Mucosa of descending colon (tissue), 3 donors: Measurements from ENCODE around the gene WIPF2. TPM values are rescaled to one million over a fixed set of nuclear protein-coding genes. Genes with fewer than 3 reads are reported as not detected.

ENCODE experiments used
- ATAC-seq: fragments of 200-7000 bp; cut with Tn5 transposase; one replicate; pipeline ENCODE4 v1.9.1; 2020; ENCODE audit warnings: mild to moderate bottlenecking, moderate library complexity
- DNase-seq, 3 donors: peaks; one replicate each; pipeline ENCODE4 v3.0.0-alpha.2; 2020
- H3K36me3 ChIP-seq: fragments of 200-600 bp; one replicate; pipeline ENCODE4 v1.8.0; 2021; ENCODE audit warnings: low read depth, mild to moderate bottlenecking
- H3K4me1 ChIP-seq: fragments of 200-600 bp; one replicate; pipeline ENCODE4 v1.8.0; 2021; ENCODE audit warnings: low read depth, mild to moderate bottlenecking
- H3K4me3 ChIP-seq: fragments of 200-600 bp; one replicate; pipeline ENCODE4 v1.8.0; 2021; ENCODE audit warnings: mild to moderate bottlenecking
- H3K9me3 ChIP-seq: fragments of 200-600 bp; one replicate; pipeline ENCODE4 v1.8.0; 2021; ENCODE audit warnings: mild to moderate bottlenecking
- intact Hi-C, 2 donors: fragments of 100-400 bp; cut with DNase I in 1 of 2; cut with micrococcal nuclease in 1 of 2; formaldehyde crosslinking; loops; one replicate each; pipeline versions ENCODE4 v1.11.0 to v1.11.1; 2022; cut with DNase I, micrococcal nuclease
- total RNA-seq, 3 donors: library from RNA; stranded (reverse); fragmentation: NEBNext Ultra II Directional in 2 of 3; extraction: Animal tissue kit (Norgen Biotek cat#: 25700) in 2 of 3; gene quantifications; one replicate each; pipeline versions ENCODE4 v1.2.1 to v1.2.4, GENCODE V29; 2021 to 2023
- TF ChIP-seq, protein P1 (sequence below): fragments of 200-600 bp; IDR thresholded peaks from one replicate; pipeline ENCODE4 v1.8.0; 2022; ENCODE audit warnings: antibody characterized with exemption, mild to moderate bottlenecking
- donor health status: DM: no; HTN: no; CAD: no; lungs with moderate emphysema.
- donor health status: DM: no; HTN: no; CAD: no.
- donor health status: DM: no; HTN: yes; CAD: no.

WIPF2 gene
- total RNA-seq, 3 donors from 2014 or later: 41.4 to 56.2 (median 42.8) TPM

DNA sequence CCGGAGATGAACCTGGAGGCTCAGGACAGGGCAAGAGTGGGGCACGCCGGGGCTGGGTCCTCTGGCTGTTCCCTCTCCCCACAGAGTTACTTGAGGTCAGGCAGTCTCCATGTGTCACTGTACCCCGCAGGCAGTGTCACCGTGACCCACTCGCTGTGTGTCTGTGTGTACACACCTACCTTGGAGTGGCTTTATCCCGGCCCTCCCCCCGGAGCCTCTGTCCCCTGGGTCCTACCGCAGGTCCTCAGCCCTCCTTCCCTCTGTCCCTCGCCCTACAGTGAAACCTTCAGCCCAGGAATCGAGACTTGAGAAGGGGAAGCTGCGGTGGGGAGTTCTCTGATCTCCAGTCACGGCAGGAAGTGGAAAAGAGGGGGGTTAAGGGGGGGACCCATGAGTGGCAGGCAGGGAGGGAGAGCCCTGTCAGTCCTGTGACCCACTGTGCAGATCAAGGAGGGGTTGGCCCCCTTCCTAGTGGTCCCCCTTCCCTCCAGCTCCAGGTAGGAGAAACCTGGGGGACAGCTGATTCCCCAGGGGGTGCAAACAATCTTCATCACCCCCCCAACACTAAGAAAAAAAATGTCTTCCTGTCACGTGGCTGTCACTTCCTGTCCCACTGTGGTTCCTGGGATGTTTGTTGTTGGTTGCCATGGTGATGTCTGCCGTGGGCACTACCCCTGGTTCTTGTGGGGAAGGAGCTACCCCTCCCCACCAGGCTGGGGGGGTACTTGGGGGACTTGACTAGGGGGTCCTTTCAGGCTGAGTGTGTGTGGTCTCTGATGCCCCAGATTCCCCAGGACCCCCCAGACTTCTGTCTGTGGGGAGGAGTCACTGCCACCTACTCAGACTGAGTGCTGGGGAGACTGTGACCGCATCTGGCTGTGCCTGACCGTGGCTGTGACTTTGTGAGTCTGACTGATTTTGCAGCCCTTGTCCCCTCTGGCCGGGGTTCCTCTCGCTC lies 103.5 kb downstream of the WIPF2 start:
- no peaks in the 10 kb centered on the region for H3K9me3 ChIP-seq
- no peaks in the 10 kb centered on the region for H3K36me3 ChIP-seq
- intact Hi-C loops: no loop called here
- H3K4me1 ChIP-seq: peaks cover 57% of the 10 kb centered on the region
- ATAC-seq: peak; percentile 38
- H3K4me3 ChIP-seq: no peak overlapping the region
- DNase-seq: peak; percentile 69 to 87 (median 72)
- TF ChIP-seq, protein P1, sequence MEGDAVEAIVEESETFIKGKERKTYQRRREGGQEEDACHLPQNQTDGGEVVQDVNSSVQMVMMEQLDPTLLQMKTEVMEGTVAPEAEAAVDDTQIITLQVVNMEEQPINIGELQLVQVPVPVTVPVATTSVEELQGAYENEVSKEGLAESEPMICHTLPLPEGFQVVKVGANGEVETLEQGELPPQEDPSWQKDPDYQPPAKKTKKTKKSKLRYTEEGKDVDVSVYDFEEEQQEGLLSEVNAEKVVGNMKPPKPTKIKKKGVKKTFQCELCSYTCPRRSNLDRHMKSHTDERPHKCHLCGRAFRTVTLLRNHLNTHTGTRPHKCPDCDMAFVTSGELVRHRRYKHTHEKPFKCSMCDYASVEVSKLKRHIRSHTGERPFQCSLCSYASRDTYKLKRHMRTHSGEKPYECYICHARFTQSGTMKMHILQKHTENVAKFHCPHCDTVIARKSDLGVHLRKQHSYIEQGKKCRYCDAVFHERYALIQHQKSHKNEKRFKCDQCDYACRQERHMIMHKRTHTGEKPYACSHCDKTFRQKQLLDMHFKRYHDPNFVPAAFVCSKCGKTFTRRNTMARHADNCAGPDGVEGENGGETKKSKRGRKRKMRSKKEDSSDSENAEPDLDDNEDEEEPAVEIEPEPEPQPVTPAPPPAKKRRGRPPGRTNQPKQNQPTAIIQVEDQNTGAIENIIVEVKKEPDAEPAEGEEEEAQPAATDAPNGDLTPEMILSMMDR: no peak

GRCh38 chr17:40323391-40324381 lies 104.6 kb downstream of the WIPF2 start:
- peaks cover 62% of the 10 kb centered on the region for H3K4me1 ChIP-seq
- no peaks in the 10 kb centered on the region for H3K36me3 ChIP-seq
- ATAC-seq (peak; percentile 5), DNase-seq (peak in 2 of 3 donors; percentile 44 to 68)
- TF ChIP-seq, protein P1: no peak
- no peak overlapping the region for H3K4me3 ChIP-seq
- H3K9me3 ChIP-seq: no peaks in the 10 kb centered on the region
- intact Hi-C loops: no loop called here

DNA sequence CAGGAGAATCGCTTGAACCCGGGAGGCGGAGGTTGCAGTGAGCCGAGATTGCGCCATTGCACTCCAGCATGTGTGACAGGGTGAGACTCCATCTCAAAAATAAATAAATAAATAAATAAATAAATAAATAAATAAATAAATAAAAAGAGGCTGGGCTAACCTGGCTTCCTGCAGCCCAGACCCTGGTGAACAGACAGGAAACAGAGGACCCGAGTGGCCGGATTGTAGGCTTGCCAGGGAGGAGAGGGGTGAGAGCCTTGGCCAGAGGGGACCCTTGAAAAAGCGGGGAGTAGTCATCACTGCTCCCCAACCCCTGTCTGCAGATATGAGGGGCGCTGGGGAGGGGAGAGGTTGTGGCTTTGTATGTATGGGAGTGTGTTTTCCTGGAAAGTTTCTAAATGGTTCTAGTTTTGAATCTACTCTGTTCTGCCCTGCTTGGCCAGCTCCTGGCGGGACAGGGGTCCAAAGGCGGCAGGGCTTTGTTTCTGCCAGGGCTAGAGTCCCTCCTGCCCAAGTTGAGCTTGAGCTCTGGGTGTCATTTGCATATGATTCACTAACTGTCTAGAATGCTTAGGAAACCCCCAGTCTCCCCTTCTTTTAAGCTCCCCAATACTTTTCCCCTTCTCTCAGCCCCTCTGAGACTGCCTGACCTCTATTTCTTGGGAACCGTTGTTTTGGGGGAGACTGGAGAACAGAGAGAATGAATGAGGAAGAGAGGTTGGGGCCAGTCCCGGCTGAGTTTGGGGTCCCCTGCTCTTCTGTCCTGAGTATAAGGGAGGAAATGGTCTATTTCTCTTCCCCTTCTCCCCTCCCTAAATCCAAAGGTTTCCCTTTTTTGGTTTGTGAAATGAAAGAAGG lies 106.3 kb downstream of the WIPF2 start:
- intact Hi-C loops: no loop called here
- no peaks in the 10 kb centered on the region for H3K36me3 ChIP-seq
- H3K4me1 ChIP-seq: peaks cover 66% of the 10 kb centered on the region
- no peak for ATAC-seq
- no peaks in the 10 kb centered on the region for H3K9me3 ChIP-seq
- DNase-seq: peak in 2 of 3 donors; percentile 33 to 48
- TF ChIP-seq, protein P1: no peak
- no peak overlapping the region for H3K4me3 ChIP-seq

GRCh38 chr17:40326014-40326831 lies 107.1 kb downstream of the WIPF2 start:
- intact Hi-C loops: no loop called here
- TF ChIP-seq, protein P1: no peak
- Histone ChIP-seq H3K36me3 (no peaks in the 10 kb centered on the region), H3K9me3 (no peaks in the 10 kb centered on the region), H3K4me3 (no peak overlapping the region), H3K4me1 (peaks cover 70% of the 10 kb centered on the region)
- DNase-seq: peak in 2 of 3 donors; percentile 46 to 69
- peak; percentile 17 for ATAC-seq
